ENCODE measurements around the gene SPP1. TPM values are rescaled to one million over a fixed set of nuclear protein-coding genes. Genes with fewer than 3 reads are reported as not detected.

The SPP1 gene
- total RNA-seq, 1 donor from 2014 or later: not detected

DNA sequence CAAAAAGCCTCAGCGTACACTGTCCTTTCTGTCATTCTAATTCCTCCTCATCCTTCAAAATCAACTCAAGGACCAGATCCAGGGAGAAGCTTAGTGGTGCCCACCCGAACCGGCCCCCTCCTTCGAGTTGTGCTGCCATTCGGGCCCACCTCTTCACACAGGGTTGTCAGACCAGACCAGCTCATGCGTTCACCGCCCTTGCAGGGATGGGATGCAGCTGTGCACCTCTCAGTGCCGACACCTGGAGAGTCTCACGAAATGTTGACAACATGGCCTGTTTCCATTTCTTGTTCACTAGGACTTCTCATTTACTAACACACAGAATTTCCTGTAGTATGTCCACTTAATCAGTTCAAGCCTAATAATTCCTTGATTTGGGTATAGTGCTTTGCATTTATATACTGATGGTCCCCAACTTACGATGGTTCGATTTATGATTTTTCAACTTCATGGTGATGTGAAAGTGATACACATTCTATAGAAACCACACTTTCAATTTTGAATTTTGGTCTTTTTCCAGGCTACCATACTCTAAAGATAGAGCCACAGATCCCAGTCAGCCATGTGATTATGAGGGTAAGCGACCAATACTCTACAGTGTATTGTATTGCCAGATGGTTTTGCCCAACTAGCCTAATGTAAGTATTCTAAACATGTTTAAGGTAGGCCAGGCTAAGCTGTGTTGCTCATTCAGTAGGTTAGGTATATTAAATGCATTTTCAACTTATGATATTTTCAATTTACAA is 55.2 kb downstream of the SPP1 start:
- H3K27me3 ChIP-seq (ENCODE audit: control insufficient read depth, insufficient read depth, low read length): no peaks in the 10 kb centered on the region
- no peak overlapping the region for H3K4me3 ChIP-seq (ENCODE audit: low read depth, low read length)
- FAIRE-seq (no peak), DNase-seq (ENCODE audit: low read depth) (no peak)
- no peaks in the 10 kb centered on the region for H3K36me3 ChIP-seq (ENCODE audit: control insufficient read depth, insufficient read depth, low read length)
- TF ChIP-seq, protein P1, sequence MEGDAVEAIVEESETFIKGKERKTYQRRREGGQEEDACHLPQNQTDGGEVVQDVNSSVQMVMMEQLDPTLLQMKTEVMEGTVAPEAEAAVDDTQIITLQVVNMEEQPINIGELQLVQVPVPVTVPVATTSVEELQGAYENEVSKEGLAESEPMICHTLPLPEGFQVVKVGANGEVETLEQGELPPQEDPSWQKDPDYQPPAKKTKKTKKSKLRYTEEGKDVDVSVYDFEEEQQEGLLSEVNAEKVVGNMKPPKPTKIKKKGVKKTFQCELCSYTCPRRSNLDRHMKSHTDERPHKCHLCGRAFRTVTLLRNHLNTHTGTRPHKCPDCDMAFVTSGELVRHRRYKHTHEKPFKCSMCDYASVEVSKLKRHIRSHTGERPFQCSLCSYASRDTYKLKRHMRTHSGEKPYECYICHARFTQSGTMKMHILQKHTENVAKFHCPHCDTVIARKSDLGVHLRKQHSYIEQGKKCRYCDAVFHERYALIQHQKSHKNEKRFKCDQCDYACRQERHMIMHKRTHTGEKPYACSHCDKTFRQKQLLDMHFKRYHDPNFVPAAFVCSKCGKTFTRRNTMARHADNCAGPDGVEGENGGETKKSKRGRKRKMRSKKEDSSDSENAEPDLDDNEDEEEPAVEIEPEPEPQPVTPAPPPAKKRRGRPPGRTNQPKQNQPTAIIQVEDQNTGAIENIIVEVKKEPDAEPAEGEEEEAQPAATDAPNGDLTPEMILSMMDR (IDR thresholded peaks at IDR 0.05; ENCODE audit: insufficient read depth, low read length, severe bottlenecking): no peak

Other genes with a start within 250 kb of the SPP1 start
- not detected in 2 replicates for gene IBSP, start 176.2 kb upstream of the SPP1 start, total RNA-seq
- gene MEPE, start 142.7 kb upstream of the SPP1 start, total RNA-seq: not detected in 2 replicates
- gene PKD2, start 31.9 kb downstream of the SPP1 start, total RNA-seq: 12.4 and 22.3 TPM in 2 replicates
- gene ABCG2, start 182.9 kb downstream of the SPP1 start, total RNA-seq: under 0.01 and 0.38 TPM in 2 replicates

Measured in bronchial epithelial cell (primary cell).